Activated CD8-positive, alpha-beta T cell treated with anti-CD3 and anti-CD28 coated beads, Interleukin-2, amount 10 ng/mL, durations not matched to agents 7 days and 5 days (primary cell): Measurements from ENCODE around the gene CCDC66. TPM values are rescaled to one million over a fixed set of nuclear protein-coding genes. Genes with fewer than 3 reads are reported as not detected.
"Not testable (repeated sequence)": the region's sequence is repeated elsewhere in the genome, so short reads cannot be mapped to it uniquely, and the experiment has no call there.

Experiments used
- ATAC-seq: fragments of 150-1000 bp; cut with Tn5 transposase; one replicate; pipeline ENCODE4 v1.10.0; 2021; ENCODE audit warnings: moderate library complexity
- CTCF ChIA-PET: fragments of 350-600 bp; sonication (Branson Sonifier 250); formaldehyde crosslinking; loops from one replicate; lab custom pipeline; 2021; ENCODE audit warnings: antibody characterized with exemption; lab: Charles Lee
- POLR2A ChIA-PET: fragments of 350-600 bp; sonication (Branson Sonifier 250); formaldehyde crosslinking; loops from one replicate; lab custom pipeline; 2021; ENCODE audit warnings: antibody characterized with exemption; lab: Charles Lee
- DNase-seq: peaks from one replicate; pipeline ENCODE4 v3.0.0-alpha.2; 2020
- H3K27ac Mint-ChIP-seq: one replicate; pipeline ENCODE4 v1.8.0; 2021; ENCODE audit warnings: mild to moderate bottlenecking, mixed read lengths
- H3K27me3 Mint-ChIP-seq: one replicate; pipeline ENCODE4 v1.8.0; 2021; ENCODE audit warnings: low read depth, mixed read lengths
- H3K36me3 Mint-ChIP-seq: one replicate; pipeline ENCODE4 v1.8.0; 2021; ENCODE audit warnings: low read depth, mixed read lengths
- H3K4me1 Mint-ChIP-seq: one replicate; pipeline ENCODE4 v1.8.0; 2021; ENCODE audit warnings: low read depth, mixed read lengths
- H3K4me3 Mint-ChIP-seq: one replicate; pipeline ENCODE4 v1.8.0; 2021; ENCODE audit warnings: mild to moderate bottlenecking, mixed read lengths
- H3K9me3 Mint-ChIP-seq: one replicate; pipeline ENCODE4 v1.8.0; 2022; ENCODE audit warnings: mixed read lengths; ENCODE audit not compliant: insufficient read depth
- total RNA-seq, 2 experiments: library from RNA; stranded (reverse); gene quantifications; one replicate each; pipeline ENCODE4 v1.2.3, GENCODE V29; 2021

CCDC66 gene
- total RNA-seq, result 10 to 100 TPM; 25.0 to 26.2 TPM

DNA sequence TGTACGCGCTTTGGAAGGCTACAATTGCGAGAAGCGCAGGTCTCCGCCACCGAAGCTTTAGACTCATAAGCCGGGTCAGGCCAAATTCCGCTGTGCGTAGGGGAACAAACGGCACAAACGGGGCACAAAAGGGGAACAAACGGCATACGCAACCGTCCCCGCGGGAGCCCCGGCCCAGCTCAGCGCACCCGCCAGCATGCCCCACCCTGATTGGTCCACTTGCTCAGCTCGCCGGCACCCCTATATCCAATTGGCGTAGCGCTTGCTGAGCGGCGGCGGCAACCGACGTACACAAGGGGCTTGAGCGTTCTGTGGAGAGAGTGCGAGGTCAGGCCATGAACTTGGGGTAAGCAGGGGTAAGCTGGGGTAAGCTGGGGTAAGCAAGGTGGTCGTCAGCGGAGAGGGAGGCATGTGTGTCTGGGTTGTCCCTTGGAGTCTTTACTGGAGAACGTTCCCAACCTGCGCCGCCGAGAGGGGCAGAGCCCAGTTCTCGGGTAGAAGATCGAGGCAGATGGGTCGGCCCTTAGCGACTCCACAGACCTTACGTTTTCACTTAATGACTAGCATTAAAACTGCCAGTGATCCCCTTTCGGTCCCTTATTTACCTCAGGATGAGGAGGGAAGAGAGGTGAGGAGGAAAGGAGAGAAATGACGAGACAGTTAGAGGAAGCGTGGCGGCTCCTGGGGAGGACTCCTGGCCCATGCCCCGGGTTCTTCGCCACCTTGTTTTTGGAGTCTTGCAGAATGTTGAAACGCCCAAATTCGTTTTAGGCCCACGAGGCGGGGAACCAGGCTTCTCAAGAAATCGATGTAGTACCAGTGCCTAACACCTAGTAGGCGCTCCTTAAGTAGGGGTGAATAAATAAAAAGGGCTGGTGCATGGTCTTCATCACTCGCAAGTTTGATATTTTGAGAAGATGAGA, at the start of gene CCDC66:
TSS of gene CCDC66 (plus strand) at position 268 of the 923 bp plus-strand sequence. CDS start at position 336, 68 bp downstream.
- peak; percentile 100 for ATAC-seq
- peak; percentile 96 for DNase-seq
- Mint-ChIP-seq H3K9me3 (no peaks in the 10 kb centered on the region), H3K4me3 (peak within 1 kb of the TSS; percentile 98), H3K27me3 (peaks cover 5% of the 10 kb centered on the region), H3K27ac (peak within 1 kb of the TSS; percentile 99), H3K4me1 (peaks cover 15% of the 10 kb centered on the region), H3K36me3 (peaks cover 22% of the 10 kb centered on the region)
- ChIA-PET POLR2A (interaction anchor here (0.6 to 1.6 kb wide), 12 partner anchors 12 to 1036 kb away, joined by 3 to 13 read pairs (median 3); partner anchors contain the start of gene TASOR), CTCF (interaction anchor here (0.7 to 2.1 kb wide), 17 partner anchors 9 to 360 kb away, joined by 3 to 15 read pairs (median 3); partner anchors contain the start of genes ARHGEF3 and TASOR)

DNA sequence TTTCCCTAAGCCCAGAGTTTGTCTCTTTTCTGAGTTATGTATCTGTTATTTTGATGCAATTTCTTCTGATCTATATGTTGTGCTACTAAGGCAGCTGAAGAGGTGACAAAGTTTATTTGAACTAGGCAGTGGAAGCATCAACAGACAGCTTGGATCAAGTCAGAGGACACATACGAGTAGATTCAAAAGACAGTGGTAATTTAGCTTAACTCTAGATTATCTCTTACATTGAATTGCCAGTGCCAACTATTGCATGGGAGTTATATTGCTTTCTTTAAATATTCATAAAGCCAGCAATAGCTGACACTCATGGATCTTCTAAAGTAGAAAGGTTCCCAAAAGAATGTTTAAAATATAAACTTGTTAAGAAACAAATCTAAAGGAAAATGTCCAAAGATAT, 37.3 kb upstream of the CCDC66 start:
- Mint-ChIP-seq H3K27ac (no peak overlapping the region), H3K4me3 (no peak overlapping the region), H3K9me3 (no peaks in the 10 kb centered on the region), H3K27me3 (peaks cover 22% of the 10 kb centered on the region), H3K36me3 (no peaks in the 10 kb centered on the region), H3K4me1 (no peaks in the 10 kb centered on the region)
- DNase-seq (no peak), ATAC-seq (no peak)
- ChIA-PET POLR2A (no interaction called here), CTCF (no interaction called here)

DNA sequence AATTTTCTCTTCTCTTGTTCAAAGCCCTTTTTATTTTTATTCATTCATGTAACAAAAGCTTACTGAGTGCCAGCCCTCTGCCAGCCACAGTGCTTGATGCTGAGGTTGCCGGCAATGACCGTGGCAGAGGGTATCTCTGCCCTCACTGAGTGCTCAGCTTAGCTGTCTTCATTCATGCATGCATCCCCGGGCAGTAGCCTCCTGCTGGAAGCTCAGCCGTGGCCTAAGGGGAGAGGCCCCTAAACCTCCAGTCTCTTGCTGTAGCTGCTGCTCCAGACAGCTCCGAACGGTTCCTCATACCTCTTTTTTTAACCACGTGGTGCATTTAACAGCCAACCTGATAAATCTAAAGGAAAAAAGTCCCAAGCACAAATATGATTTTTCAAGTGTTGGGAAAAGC, 34.6 kb upstream of the CCDC66 start:
- Mint-ChIP-seq H3K4me1 (no peaks in the 10 kb centered on the region), H3K4me3 (no peak overlapping the region), H3K27me3 (peaks cover 17% of the 10 kb centered on the region), H3K9me3 (no peaks in the 10 kb centered on the region), H3K36me3 (no peaks in the 10 kb centered on the region), H3K27ac (no peak overlapping the region)
- DNase-seq (no peak), ATAC-seq (no peak)
- POLR2A ChIA-PET, result interaction anchor here (0.7 kb wide), 1 partner anchor 37 kb away, joined by 3 read pairs; no protein-coding TSS in a partner anchor
- CTCF ChIA-PET, result no interaction called here

DNA sequence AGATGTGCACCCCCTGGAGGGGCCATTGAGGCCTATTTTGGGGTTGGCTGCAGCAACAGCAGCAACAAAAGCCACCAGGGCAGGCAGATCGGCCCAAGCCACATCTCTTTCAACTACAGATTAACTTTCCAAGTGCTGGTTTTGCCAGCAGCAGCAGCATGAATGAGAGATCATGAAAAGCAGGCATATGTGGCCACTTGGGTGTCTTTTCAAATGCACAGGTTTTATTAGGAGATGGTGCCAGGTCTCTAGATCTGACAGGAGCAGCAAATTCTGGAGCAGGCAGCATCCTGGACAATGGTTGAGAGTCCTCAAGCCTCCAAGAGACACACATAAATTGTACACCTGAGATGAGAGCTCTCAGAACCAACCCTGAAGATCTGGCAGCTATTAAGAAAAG, 31.7 kb upstream of the CCDC66 start:
- Mint-ChIP-seq H3K36me3 (no peaks in the 10 kb centered on the region), H3K27ac (no peak overlapping the region), H3K4me1 (no peaks in the 10 kb centered on the region), H3K9me3 (no peaks in the 10 kb centered on the region), H3K27me3 (peaks cover 12% of the 10 kb centered on the region), H3K4me3 (no peak overlapping the region)
- DNase-seq, result no peak
- ATAC-seq, result no peak
- CTCF ChIA-PET, result no interaction called here
- POLR2A ChIA-PET, result no interaction called here

DNA sequence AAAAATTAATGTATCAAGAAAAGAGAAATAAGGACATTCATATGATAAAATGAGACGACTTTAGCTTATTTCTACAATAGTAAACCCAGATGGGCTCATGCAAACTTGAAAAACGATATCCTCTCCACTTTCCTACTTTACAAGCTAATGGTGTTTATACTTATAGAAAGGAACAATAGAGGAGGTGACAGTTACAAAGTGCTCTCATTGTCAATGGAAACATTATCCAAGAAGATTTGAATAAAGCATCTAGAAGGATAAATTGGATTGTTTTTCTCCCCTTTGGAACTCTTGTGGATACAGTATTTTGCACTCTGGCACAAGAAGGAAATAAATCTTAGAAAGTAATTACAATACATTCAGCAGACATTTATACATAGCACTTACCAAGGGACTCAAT, 20.2 kb upstream of the CCDC66 start:
- no peaks in the 10 kb centered on the region for H3K9me3 Mint-ChIP-seq
- H3K27me3 Mint-ChIP-seq, result peaks cover 10% of the 10 kb centered on the region
- H3K4me3 Mint-ChIP-seq, result no peak overlapping the region
- no peak overlapping the region for H3K27ac Mint-ChIP-seq
- DNase-seq (no peak), ATAC-seq (no peak)
- ChIA-PET CTCF (no interaction called here), POLR2A (no interaction called here)
- no peaks in the 10 kb centered on the region for H3K4me1 Mint-ChIP-seq
- no peaks in the 10 kb centered on the region for H3K36me3 Mint-ChIP-seq

DNA sequence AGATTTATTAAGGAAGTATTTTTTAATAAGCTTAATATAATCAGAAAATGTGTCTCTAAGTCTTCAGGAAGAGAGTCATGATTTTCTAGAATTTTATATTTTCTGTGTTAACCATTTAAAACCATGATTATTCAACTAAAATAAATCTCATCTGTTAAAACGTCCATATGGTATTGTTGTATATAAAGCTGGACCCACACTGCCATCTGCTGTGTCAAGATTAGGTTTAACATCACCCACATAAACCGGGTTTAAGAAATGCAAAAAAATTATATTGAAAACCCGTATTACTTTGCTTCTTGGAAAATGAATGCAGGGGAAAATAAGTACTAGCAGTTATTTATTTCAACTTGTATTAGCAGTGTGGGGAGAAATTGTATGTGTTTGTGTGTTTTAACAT, 9.5 kb upstream of the CCDC66 start:
- Mint-ChIP-seq H3K4me3 (no peak overlapping the region), H3K27me3 (peaks cover 26% of the 10 kb centered on the region), H3K4me1 (no peaks in the 10 kb centered on the region), H3K9me3 (peaks cover 5% of the 10 kb centered on the region), H3K36me3 (no peaks in the 10 kb centered on the region), H3K27ac (no peak overlapping the region)
- DNase-seq (no peak), ATAC-seq (no peak)
- ChIA-PET CTCF (interaction anchor here (1.2 kb wide), 1 partner anchor 207 kb away, joined by 3 read pairs; no protein-coding TSS in a partner anchor), POLR2A (no interaction called here)

DNA sequence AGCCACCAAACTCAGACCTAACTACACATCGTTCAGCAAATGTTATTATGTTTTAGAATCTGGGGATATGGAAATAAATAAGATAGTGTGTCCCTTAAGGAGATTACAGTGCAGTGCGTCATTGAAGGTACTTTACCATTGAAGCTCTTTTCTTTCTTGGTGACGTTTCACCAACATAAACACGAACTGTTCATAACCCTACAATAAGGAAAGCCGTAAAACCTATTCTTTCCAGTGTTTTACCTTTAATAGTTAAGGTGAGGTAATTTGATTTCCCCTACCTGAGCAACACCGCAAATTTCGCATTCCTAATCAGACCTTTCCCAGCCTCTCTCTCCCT, 826 bp downstream of the CCDC66 start:
- H3K4me1 Mint-ChIP-seq, result peaks cover 15% of the 10 kb centered on the region
- peaks cover 23% of the 10 kb centered on the region for H3K36me3 Mint-ChIP-seq
- peaks cover 5% of the 10 kb centered on the region for H3K27me3 Mint-ChIP-seq
- ChIA-PET CTCF (interaction anchor here (0.6 to 2.1 kb wide), 10 partner anchors 9 to 360 kb away, joined by 3 to 15 read pairs (median 4); partner anchors contain the start of gene TASOR), POLR2A (interaction anchor here (0.7 to 1.6 kb wide), 5 partner anchors 11 to 1036 kb away, joined by 3 to 12 read pairs (median 3); partner anchors contain the start of gene TASOR)
- DNase-seq, result no peak
- H3K4me3 Mint-ChIP-seq, result peak overlapping the region; percentile 98
- H3K9me3 Mint-ChIP-seq, result no peaks in the 10 kb centered on the region
- ATAC-seq, result no peak
- H3K27ac Mint-ChIP-seq, result peak overlapping the region; percentile 99

DNA sequence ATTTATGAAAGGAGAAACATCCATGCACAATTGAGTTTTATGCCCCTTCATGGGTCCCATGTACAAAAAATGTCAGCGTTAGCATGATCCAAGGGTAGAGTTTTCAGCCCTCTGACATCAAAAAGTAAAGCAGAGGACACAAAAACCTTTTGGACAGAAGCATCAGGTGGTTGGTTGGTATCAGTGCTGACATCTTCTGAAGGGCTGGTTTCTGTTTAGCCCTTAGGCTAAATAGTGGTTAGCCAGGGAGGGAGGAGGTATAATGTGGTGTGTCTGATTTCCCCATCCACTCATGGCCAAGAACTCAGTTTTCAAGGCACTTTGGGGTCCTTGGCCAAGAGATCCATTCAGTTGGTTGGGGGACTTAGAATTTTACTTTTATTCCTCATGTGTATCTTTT, 16.5 kb downstream of the CCDC66 start:
- Mint-ChIP-seq H3K9me3 (peaks cover 6% of the 10 kb centered on the region), H3K4me1 (peaks cover 10% of the 10 kb centered on the region), H3K27ac (no peak overlapping the region), H3K36me3 (peaks cover 58% of the 10 kb centered on the region), H3K4me3 (no peak overlapping the region), H3K27me3 (no peaks in the 10 kb centered on the region)
- ChIA-PET POLR2A (no interaction called here), CTCF (no interaction called here)
- no peak for ATAC-seq
- DNase-seq, result no peak

DNA sequence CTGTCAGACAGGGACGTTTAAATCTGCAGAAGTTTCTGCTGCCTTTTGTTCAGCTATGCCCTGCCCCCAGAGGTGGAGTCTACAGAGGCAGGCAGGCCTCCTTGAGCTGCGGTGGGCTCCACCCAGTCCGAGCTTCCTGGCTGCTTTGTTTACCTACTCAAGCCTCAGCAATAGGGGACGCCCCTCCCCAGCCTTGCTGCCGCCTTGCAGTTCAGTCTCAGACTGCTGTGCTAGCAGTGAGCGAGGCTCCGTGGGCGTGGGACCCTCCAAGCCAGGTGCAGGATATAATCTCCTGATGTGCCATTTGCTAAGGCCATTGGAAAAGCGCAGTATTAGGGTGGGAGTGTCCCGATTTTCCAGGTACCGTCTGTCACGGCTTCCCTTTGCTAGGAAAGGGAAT, 25.0 kb downstream of the CCDC66 start:
- peaks cover 70% of the 10 kb centered on the region for H3K36me3 Mint-ChIP-seq
- peaks cover 10% of the 10 kb centered on the region for H3K4me1 Mint-ChIP-seq
- H3K27me3 Mint-ChIP-seq, CTCF ChIA-PET, DNase-seq, POLR2A ChIA-PET, H3K4me3 Mint-ChIP-seq, H3K27ac Mint-ChIP-seq, H3K9me3 Mint-ChIP-seq, ATAC-seq: not testable (repeated sequence)

DNA sequence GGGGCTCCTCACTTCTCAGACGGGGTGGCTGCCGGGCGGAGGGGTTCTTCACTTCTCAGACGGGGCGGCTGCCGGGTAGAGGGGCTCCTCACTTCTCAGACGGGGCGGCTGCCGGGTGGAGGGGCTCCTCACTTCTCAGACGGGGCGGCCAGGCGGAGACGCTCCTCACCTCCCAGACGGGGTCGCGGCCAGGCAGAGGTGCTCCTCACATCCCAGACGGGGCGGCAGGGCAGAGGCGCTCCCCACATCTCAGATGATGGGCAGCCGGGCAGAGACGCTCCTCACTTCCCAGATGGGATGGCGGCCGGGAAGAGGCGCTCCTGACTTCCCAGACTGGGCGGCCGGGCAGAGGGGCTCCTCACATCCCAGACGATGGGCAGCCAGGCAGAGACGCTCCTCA, 27.3 kb downstream of the CCDC66 start:
- CTCF ChIA-PET, result not testable (repeated sequence)

DNA sequence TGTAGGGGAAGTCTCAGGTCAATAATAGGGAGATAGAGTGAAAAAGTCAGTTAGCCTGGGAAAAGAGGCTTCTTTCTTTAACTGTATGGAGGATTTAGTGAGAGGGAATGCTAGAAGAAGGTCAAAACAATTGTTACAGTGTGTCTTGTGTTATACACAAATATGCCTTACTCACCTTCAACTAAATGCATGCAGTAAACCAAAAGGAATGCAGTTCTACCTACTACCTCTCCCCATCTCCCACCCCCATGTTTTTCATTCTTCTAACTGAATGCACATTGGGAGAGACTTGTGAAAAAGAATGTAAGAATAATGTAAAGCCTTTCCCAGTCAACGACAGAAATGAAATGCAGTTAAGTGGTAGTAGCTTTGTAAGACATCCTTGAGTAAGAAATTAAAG, 33.8 kb downstream of the CCDC66 start:
- Mint-ChIP-seq H3K27me3 (no peaks in the 10 kb centered on the region), H3K9me3 (no peaks in the 10 kb centered on the region), H3K36me3 (peaks cover 14% of the 10 kb centered on the region), H3K27ac (no peak overlapping the region), H3K4me3 (no peak overlapping the region), H3K4me1 (peaks cover 15% of the 10 kb centered on the region)
- CTCF ChIA-PET, result interaction anchor here (1.2 kb wide), 1 partner anchor 34 kb away, joined by 4 read pairs; the partner anchor contains the start of gene CCDC66
- DNase-seq, result no peak
- ATAC-seq, result no peak
- POLR2A ChIA-PET, result no interaction called here

More for the DNA sequence above, 27.3 kb downstream of the CCDC66 start:
- ATAC-seq, H3K4me3 Mint-ChIP-seq, H3K9me3 Mint-ChIP-seq, H3K27ac Mint-ChIP-seq, H3K27me3 Mint-ChIP-seq, H3K4me1 Mint-ChIP-seq, DNase-seq, POLR2A ChIA-PET: not testable (repeated sequence)
- peaks cover 48% of the 10 kb centered on the region for H3K36me3 Mint-ChIP-seq

DNA sequence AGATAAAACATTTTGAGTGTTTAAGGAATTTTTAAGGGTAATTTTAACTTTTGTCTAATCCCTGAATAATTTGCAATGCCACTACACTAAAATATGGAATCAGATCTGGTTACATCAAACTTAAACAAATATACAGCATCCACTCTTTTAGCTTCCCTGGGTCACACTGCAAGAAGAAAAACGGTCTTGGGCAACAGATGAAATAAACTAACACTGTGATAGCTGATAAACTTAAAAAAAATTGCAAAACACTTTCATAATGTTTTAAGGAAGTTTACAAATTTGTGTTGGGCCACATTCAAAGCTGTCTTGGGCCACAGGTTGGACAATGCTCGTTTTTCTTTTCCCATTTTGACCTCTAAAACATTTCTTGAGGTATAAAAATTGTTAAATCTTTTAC, 34.3 kb downstream of the CCDC66 start:
- Mint-ChIP-seq H3K27me3 (no peaks in the 10 kb centered on the region), H3K4me3 (no peak overlapping the region), H3K9me3 (no peaks in the 10 kb centered on the region), H3K27ac (no peak overlapping the region), H3K36me3 (peaks cover 18% of the 10 kb centered on the region), H3K4me1 (peaks cover 16% of the 10 kb centered on the region)
- ChIA-PET POLR2A (no interaction called here), CTCF (interaction anchor here (1.2 kb wide), 1 partner anchor 34 kb away, joined by 4 read pairs; the partner anchor contains the start of gene CCDC66)
- ATAC-seq (no peak), DNase-seq (no peak)
